ENCODE measurements around the gene FRMD8.
"Not testable (repeated sequence)": the region's sequence is repeated elsewhere in the genome, so short reads cannot be mapped to it uniquely, and the experiment has no call there.

The FRMD8 gene

GRCh38 chr11:65394125-65394536 lies 7.7 kb downstream of the FRMD8 start:
- DNase-seq: no peak

GRCh38 chr11:65395961-65396530 lies 9.6 kb downstream of the FRMD8 start:
- no peak for DNase-seq

- DNase-seq: no peak
These were observed 10.6 kb downstream of the FRMD8 start for GRCh38 chr11:65396769-65397745.

GRCh38 chr11:65398362-65398910 lies 12.0 kb downstream of the FRMD8 start:
- DNase-seq: no peak

GRCh38 chr11:65399249-65399648 lies 12.8 kb downstream of the FRMD8 start:
- no peak for DNase-seq

GRCh38 chr11:65399845-65400244 lies 13.4 kb downstream of the FRMD8 start:
- DNase-seq: no peak

GRCh38 chr11:65400307-65401072 lies 14.1 kb downstream of the FRMD8 start:
- no peak for DNase-seq

- no peak for DNase-seq
These were observed 14.8 kb downstream of the FRMD8 start for GRCh38 chr11:65401073-65401802.

- no peak for DNase-seq
These were observed 15.4 kb downstream of the FRMD8 start for GRCh38 chr11:65401803-65402248.

GRCh38 chr11:65402790-65403189 lies 16.4 kb downstream of the FRMD8 start:
- no peak for DNase-seq

GRCh38 chr11:65403607-65404121 lies 17.2 kb downstream of the FRMD8 start:
- DNase-seq: no peak

- DNase-seq: no peak
These were observed 17.8 kb downstream of the FRMD8 start for GRCh38 chr11:65404210-65404609.

- no peak for DNase-seq
These were observed 18.4 kb downstream of the FRMD8 start for GRCh38 chr11:65404638-65405339.

GRCh38 chr11:65410936-65411680 lies 24.7 kb downstream of the FRMD8 start:
- DNase-seq: no peak

GRCh38 chr11:65411681-65412070 lies 25.2 kb downstream of the FRMD8 start:
- DNase-seq: no peak

GRCh38 chr11:65412271-65413076 lies 26.0 kb downstream of the FRMD8 start:
- no peak for DNase-seq

GRCh38 chr11:65413077-65413664 lies 26.7 kb downstream of the FRMD8 start:
- DNase-seq: not testable (repeated sequence)

- DNase-seq: no peak
These were observed 28.5 kb downstream of the FRMD8 start for GRCh38 chr11:65414776-65415498.

Data from NCI-H526 (cell line).